Islet of Langerhans (tissue), 1 donor: ENCODE results near the gene PPIC.
"Not testable (repeated sequence)": the region's sequence is repeated elsewhere in the genome, so short reads cannot be mapped to it uniquely, and the experiment has no call there.

Experiments used
- FAIRE-seq: peaks from one replicate; lab custom pipeline; 2011; peaks lifted over from hg19 to GRCh38; lab: Jason Lieb, UNC

PPIC gene

GRCh38 chr5:123007754-123008153 is 28.8 kb downstream of the PPIC start:
- no peak for FAIRE-seq

GRCh38 chr5:123007182-123007581 is 29.3 kb downstream of the PPIC start:
- no peak for FAIRE-seq

DNA sequence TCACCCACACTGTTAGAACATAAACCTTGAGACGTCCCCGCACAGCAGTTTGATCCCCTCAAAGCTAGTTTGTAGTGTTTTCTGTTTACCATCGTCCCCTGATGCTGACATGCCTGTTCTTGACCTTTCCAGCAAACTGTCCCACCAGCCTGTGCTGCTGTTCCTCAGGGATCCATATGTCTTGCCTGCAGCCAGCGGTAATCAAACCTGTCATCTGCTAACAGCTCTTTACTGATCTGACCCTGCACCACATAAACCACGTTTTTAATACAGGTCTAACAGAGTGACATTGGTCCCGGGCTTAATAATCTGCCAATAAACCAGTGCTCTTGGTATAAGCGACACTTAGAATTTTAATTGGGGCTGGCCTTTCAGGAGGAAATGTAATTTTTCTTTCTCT is 34.7 kb downstream of the PPIC start:
- no peak for FAIRE-seq

GRCh38 chr5:123000731-123001130 is 35.8 kb downstream of the PPIC start:
- no peak for FAIRE-seq

- FAIRE-seq, result no peak
Measured at GRCh38 chr5:122999947-123000563, 36.5 kb downstream of the PPIC start.

- no peak for FAIRE-seq
Measured at GRCh38 chr5:122997294-122997693, 39.2 kb downstream of the PPIC start.

DNA sequence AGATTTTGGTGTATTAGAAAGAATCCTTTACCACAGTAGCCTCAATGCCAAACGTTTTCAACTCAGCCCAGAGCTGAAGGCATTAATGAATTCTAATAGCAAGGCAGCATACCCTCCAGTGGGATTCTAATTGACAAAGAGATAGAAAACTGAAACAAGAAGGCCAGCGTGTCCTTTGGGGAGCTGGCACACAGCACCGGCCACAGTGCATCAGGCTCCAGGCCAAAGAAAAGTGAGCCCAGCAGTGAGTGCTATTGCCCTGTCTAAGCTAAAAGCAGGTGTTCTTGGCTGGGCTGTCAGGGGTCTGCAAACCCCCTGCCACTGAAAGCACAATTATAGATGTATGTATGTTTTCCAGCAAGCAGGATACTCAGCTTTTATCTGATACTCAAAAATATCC is 40.4 kb downstream of the PPIC start:
- no peak for FAIRE-seq

DNA sequence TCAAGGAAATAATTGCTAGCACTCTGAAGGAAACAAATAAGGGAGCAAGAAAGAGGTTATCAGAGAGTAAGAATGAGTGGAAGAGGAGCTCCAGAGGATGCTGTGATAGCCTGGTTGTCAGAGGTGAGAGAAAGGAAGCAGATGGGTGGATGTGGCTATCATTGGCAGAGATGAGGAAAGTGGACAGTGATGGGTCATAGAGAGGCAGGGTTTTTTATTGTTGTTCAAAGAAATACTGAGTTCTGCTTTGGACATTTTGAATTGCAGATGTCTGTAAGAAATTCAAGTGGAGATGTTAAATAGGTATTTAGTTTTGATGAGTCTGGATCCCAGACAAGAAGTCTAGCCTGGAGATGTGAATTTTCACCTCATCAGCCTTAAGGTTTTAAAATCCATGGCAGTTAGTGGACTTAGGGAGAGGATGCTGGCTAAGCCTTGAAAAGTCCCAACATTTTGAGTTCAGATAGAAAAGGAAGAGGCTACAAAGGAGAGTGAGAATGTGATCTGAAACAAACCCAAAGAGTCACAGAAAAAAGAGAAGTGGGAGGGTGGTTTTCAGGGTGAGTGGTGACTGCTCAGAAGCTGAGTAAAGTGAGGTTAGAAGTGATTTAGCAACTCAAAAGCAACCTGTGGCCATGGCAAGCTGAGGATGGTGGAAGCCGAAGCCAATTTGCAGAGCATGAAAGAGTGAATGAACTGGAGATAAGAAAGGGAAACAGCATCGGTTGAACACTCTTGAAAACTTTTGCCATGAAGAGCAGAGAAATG is 50.4 kb downstream of the PPIC start:
- no peak for FAIRE-seq

DNA sequence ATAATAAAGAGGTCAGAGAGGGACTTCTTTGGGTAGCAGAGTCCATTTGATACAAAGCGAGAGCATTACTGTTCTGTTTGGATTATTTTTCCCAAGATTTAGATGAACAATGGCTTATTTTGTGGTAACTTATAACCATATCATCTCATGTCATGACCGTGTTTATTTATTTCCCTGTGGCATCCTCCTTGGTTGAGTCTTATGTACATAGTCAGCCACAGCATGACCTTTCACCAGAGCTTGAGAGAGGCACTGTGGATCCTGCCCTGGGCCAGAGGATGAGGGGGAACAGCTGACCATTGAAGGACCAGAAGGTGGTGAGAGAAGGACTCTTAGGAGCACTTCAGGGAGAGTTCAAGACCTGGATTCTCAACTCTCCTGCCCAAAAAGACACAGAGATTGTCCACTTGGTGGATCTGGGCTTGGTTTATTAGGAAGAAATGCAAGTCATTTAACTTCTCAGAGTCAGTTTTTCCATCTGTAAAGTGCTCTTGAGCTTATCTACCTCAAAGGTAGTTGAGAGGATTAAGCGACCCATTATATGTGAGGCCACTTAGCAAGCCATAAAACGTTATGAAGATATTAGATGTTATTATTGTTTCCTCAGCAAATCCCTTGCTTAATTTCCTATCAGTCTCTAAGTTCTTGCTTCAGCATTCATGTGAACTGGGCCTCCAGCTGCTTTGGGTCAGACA is 51.4 kb downstream of the PPIC start:
- no peak for FAIRE-seq

GRCh38 chr5:122984425-122984824 is 52.1 kb downstream of the PPIC start:
- FAIRE-seq, result no peak

- FAIRE-seq, result no peak
Measured at GRCh38 chr5:122982376-122982775, 54.1 kb downstream of the PPIC start.

GRCh38 chr5:122981846-122982245 is 54.7 kb downstream of the PPIC start:
- no peak for FAIRE-seq

DNA sequence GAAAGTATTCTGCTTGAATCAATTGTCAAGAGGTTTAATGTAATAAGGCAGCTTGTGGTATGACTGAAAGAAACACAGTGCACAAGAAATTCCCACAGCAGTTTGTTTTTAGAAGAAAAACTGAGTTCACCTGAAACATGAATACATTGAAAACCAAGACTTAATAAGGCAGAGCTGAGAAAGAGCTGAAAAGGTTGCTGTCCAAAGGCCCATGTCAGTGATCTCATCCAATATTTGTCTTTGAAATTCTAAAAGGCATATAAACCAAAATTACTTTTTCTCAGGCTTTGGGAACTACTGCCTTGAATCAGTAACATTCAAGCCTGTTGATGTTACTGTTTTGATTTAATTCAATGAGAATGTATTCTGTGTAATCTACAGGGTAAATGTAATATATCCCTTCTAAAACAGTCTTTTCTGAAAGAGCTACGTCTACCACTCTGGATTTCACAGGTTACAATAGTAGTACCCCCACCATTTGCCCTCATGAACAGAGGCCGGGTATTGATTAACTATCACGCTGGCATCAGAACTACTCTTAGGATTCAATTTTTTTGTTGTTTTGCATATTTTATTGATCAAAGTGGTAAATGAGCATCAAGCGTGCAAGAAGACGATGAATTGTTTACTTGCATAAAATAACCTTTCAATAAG is 57.8 kb downstream of the PPIC start:
- no peak for FAIRE-seq

DNA sequence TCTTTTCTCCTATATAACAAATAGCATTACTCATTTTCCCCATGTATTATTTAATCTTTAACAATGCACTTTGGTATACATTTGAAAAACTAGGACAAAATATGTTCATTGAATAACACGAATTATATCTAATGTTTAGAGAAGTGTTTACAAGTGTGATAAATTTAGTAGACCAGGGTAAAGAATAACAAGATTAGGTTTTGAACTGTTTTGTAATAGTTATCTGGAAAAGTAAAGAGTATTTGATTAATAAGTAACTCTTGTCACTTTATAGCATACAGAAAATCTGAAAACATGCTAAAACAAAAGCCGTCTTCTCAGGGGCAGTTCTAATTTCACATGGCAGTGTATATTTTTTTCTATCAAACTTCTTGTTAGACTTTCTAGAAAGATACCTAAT is 58.5 kb downstream of the PPIC start:
- no peak for FAIRE-seq

GRCh38 chr5:122977319-122977718 is 59.2 kb downstream of the PPIC start:
- no peak for FAIRE-seq

GRCh38 chr5:122974251-122974650 is 62.3 kb downstream of the PPIC start:
- FAIRE-seq, result not testable (repeated sequence)

DNA sequence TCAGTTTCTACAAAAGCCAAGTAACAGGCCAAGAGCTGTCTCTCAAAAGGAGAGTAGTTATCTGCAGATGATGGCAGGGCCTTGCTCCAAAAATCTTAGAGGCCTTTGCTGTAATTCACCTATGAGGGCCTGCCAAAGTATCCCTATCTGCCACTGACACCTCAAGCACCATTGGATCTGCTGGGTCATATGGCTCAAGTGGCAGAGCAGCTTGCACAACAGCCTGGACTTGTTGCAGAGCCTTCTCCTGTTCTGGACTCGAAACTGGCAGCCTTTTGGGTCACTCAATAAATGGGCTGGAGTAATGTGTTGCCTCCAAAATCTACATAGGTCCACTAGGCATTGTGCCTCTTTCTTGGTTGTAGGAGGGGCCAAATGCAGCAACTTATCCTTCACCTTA is 62.8 kb downstream of the PPIC start:
- not testable (repeated sequence) for FAIRE-seq
